Measurements from ENCODE around the gene CYP2W1. TPM values are rescaled to one million over a fixed set of nuclear protein-coding genes. Genes with fewer than 3 reads are reported as not detected.
A peak's percentile ranks its signal among the peaks of the same experiment; 100 is the strongest.

The CYP2W1 gene
- polyA plus RNA-seq, 3 donors from 2014 or later, result not detected

GRCh38 chr7:966291-967069 lies 16.5 kb upstream of the CYP2W1 start:
- Mint-ChIP-seq H3K27me3 (ENCODE audit: low read depth in 3 of 3) (peaks cover 5 to 14% (median 10%) of the 10 kb centered on the region in 3 donors), H3K27ac (peak overlapping the region in 4 of 6 donors; percentile 26 to 77 (median 41)), H3K9me3 (no peaks in the 10 kb centered on the region), H3K4me3 (no peak overlapping the region), H3K36me3 (peaks cover 10 to 16% (median 15%) of the 10 kb centered on the region in 3 donors), H3K4me1 (peaks cover 20 to 33% of the 10 kb centered on the region in 2 donors)
- DNase-seq, result no peak

DNA sequence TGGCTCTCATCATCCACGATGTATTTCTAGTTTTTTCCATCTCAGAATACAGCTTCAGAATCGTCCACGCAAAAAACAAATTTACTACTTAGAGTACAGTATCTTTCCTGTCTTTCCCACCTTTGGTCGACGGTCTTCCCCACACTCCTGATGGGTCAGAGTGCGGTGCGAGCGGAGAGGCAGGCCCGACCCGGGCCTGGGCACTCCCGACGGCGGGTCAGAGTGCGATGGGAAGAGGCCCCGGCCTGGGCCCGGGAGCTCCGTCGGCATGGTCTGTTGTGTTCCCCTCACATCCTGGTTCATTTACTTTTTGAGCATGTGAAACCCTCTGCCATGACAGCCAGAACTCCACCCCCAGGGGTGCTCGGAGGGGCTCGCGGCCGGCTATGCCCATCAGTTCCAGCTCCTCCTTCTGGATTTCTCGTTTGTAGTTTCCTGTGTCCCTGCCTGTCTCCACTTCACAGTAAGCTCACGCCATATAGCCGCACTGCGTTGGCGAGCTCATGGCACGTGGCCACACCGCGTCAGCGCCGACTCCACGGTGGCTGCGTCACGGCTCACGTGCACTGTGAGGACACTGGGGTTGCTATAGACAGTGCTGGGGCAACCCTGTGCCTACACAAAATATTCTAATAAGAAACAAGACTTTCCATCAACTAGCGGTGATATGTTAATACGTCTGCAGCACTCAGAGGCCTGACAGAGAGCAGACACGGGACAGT lies 15.5 kb upstream of the CYP2W1 start:
- Mint-ChIP-seq H3K9me3 (no peaks in the 10 kb centered on the region), H3K4me1 (peaks cover 26 to 42% of the 10 kb centered on the region in 2 donors), H3K27ac (no peak overlapping the region), H3K36me3 (peaks cover 15 to 17% (median 15%) of the 10 kb centered on the region in 3 donors), H3K4me3 (no peak overlapping the region), H3K27me3 (ENCODE audit: low read depth in 3 of 3) (peaks cover 5 to 14% (median 7%) of the 10 kb centered on the region in 3 donors)
- DNase-seq, result no peak

DNA sequence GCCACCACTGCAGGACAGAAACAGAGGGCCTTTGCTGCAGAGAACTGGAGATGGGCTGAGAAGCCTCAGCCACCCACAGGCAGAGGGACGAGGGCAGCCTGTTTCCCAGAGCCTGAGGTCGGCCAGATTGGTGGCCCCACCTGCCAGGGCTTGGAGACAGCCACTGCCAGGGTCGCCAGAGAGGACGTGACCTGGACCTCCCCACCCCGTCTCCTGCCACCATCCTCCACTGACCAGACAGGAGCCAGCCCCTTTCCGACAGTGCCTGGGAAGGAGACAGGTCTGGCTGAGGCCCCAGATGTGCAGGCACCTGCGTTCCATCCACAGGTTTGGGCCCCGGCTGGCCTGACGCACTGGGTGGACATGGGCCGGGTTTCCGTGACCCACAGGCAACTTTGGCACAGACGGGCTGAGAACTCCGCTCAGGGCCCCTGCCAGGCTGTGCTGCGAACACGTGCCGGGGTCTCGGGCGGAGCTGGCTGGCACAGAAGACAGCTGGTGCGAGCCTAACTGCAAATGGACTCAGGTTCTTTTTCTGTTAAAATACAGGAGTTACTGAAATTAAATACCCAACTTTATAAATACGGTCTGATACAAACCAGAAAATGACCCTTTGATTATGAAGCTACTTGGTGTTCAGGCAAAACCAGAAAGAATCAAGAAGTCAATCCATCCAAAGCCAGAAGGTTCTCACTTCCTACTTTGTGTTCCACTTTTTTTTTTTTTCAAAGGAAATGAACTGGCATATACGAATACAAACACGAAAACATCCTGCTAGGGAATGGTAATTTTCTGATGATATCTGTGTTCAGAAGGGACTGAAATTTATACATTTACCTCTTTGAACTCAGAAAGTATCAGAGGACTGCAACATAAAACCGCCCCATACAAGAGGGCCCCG lies 14.5 kb upstream of the CYP2W1 start:
- DNase-seq, result no peak
- H3K4me1 Mint-ChIP-seq, result peaks cover 34 to 50% of the 10 kb centered on the region in 2 donors
- H3K27ac Mint-ChIP-seq, result no peak overlapping the region
- no peaks in the 10 kb centered on the region for H3K9me3 Mint-ChIP-seq
- peaks cover 5 to 13% (median 7%) of the 10 kb centered on the region in 3 donors for H3K27me3 Mint-ChIP-seq (ENCODE audit: low read depth in 3 of 3)
- H3K36me3 Mint-ChIP-seq, result peaks cover 15 to 20% (median 17%) of the 10 kb centered on the region in 3 donors
- no peak overlapping the region for H3K4me3 Mint-ChIP-seq

DNA sequence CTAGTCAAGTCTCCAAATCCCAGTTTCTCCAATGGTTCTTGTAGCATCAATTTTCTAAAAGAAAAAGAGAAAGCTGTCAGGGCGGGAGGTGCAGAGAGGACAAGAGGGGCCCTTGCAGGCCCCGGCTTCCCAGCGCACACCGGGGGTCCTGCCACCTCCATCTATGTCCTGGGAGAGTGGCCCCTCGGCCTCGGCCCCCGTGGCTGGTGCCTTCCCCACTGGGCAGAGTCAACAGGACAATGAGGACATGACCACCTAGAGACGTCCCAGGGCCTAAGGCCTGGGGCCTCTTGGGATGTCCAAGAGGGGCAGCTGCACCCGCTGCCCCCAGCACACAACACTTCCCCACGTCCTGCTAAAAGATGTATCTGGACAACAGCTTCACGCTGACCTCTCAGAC lies 13.6 kb upstream of the CYP2W1 start:
- no peak overlapping the region for H3K4me3 Mint-ChIP-seq
- no peaks in the 10 kb centered on the region for H3K9me3 Mint-ChIP-seq
- H3K27ac Mint-ChIP-seq, result no peak overlapping the region
- H3K4me1 Mint-ChIP-seq, result peaks cover 34 to 50% of the 10 kb centered on the region in 2 donors
- H3K27me3 Mint-ChIP-seq (ENCODE audit: low read depth in 3 of 3), result peaks cover 3 to 10% (median 7%) of the 10 kb centered on the region in 3 donors
- H3K36me3 Mint-ChIP-seq, result peaks cover 15 to 20% (median 17%) of the 10 kb centered on the region in 3 donors
- no peak for DNase-seq

DNA sequence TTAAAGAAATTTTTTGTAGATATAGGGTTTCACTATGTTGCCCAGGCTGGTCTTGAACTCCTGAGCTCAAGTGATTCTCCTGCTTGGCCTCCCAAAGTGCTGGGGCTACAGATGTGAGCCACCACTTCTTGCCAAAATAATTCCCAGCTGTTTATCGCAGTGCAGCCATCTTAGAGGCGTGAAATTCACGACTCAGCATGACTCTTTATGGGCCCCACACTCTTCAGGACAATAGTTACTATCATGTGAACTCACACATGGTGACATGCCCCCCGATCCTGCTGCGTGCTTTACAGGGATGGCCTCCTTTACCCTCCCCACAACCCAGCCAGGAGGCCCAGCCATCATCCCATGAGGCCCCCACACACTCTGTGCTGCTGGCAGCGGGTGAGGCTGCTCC lies 12.2 kb upstream of the CYP2W1 start:
- peak overlapping the region in 1 of 6 donors; percentile 55 for H3K27ac Mint-ChIP-seq
- no peaks in the 10 kb centered on the region for H3K9me3 Mint-ChIP-seq
- no peak for DNase-seq
- H3K4me1 Mint-ChIP-seq, result peaks cover 37 to 44% of the 10 kb centered on the region in 2 donors
- H3K36me3 Mint-ChIP-seq, result peaks cover 15 to 20% (median 17%) of the 10 kb centered on the region in 3 donors
- H3K27me3 Mint-ChIP-seq (ENCODE audit: low read depth in 3 of 3), result peaks cover 6 to 12% (median 7%) of the 10 kb centered on the region in 3 donors
- no peak overlapping the region for H3K4me3 Mint-ChIP-seq

DNA sequence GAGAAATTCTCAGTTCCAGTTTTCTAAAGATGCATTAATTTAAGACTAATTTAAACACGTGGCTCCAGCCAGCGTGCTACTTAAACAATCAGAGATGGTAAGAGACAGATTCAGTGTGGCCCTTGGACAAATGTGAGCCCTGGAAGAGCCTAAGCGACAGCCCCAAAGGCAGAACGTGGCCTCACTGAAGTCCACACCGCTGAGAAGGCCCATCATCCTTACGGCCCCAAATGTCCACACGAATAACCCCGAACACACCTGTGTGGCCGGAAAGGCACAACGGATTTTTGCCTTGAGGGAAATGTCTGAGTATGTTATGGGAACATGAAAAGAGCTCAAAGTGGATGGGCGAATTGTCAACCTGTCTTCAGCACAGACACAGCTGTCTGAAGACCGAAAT lies 10.9 kb upstream of the CYP2W1 start:
- H3K4me3 Mint-ChIP-seq, result peak overlapping the region in 1 of 5 donors; percentile 21
- peaks cover 6 to 12% (median 7%) of the 10 kb centered on the region in 3 donors for H3K27me3 Mint-ChIP-seq (ENCODE audit: low read depth in 3 of 3)
- peaks cover 35 to 37% of the 10 kb centered on the region in 2 donors for H3K4me1 Mint-ChIP-seq
- H3K9me3 Mint-ChIP-seq, result no peaks in the 10 kb centered on the region
- H3K36me3 Mint-ChIP-seq, result peaks cover 15 to 18% (median 17%) of the 10 kb centered on the region in 3 donors
- DNase-seq, result no peak
- H3K27ac Mint-ChIP-seq, result peak overlapping the region in 1 of 6 donors; percentile 62

- H3K4me3 Mint-ChIP-seq, result peak overlapping the region; percentile 7 to 71 (median 40)
- peak overlapping the region in 1 of 6 donors; percentile 76 for H3K27ac Mint-ChIP-seq
- peaks cover 35 to 37% of the 10 kb centered on the region in 2 donors for H3K4me1 Mint-ChIP-seq
- H3K9me3 Mint-ChIP-seq, result no peaks in the 10 kb centered on the region
- no peak for DNase-seq
- H3K27me3 Mint-ChIP-seq (ENCODE audit: low read depth in 3 of 3), result peaks cover 2 to 10% (median 3%) of the 10 kb centered on the region in 3 donors
- peaks cover 8 to 15% (median 13%) of the 10 kb centered on the region in 3 donors for H3K36me3 Mint-ChIP-seq
These were observed 10.2 kb upstream of the CYP2W1 start for GRCh38 chr7:972676-973309.

DNA sequence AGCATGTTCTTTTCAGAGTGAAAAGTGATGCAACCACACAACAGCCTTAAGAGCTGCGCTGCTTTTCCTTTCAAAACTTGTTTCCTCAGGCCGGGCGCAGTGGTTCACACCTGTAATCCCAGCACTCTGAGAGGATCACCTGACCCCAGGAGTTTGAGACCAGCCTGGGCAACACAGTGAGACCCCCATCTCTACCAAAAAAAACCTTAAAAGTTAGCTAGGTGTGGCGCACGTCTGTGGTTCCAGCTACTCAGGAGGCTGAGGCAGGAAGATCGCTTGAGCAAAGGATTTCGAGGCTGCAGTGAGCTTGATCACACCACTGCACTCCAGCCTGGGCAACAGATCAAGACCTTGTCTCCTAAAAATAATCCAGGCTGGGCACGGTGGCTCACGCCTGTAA lies 9.7 kb upstream of the CYP2W1 start:
- no peak for DNase-seq
- H3K27me3 Mint-ChIP-seq (ENCODE audit: low read depth in 3 of 3), result peaks cover 2 to 9% (median 3%) of the 10 kb centered on the region in 3 donors
- H3K27ac Mint-ChIP-seq, result peak overlapping the region in 2 of 6 donors; percentile 29 to 76
- peaks cover 5 to 12% (median 10%) of the 10 kb centered on the region in 3 donors for H3K36me3 Mint-ChIP-seq
- H3K4me3 Mint-ChIP-seq, result peak overlapping the region; percentile 7 to 71 (median 40)
- H3K9me3 Mint-ChIP-seq, result no peaks in the 10 kb centered on the region
- peaks cover 35 to 37% of the 10 kb centered on the region in 2 donors for H3K4me1 Mint-ChIP-seq

GRCh38 chr7:974172-974571 lies 8.8 kb upstream of the CYP2W1 start:
- Mint-ChIP-seq H3K9me3 (no peaks in the 10 kb centered on the region), H3K4me3 (peak overlapping the region; percentile 89 to 92 (median 91)), H3K27ac (peak overlapping the region; percentile 90 to 97 (median 94)), H3K4me1 (peaks cover 35 to 37% of the 10 kb centered on the region in 2 donors), H3K36me3 (peaks cover 5 to 12% (median 10%) of the 10 kb centered on the region in 3 donors), H3K27me3 (ENCODE audit: low read depth in 3 of 3) (peaks cover 2 to 9% (median 3%) of the 10 kb centered on the region in 3 donors)
- peak in 2 of 3 donors; percentile 16 to 36 for DNase-seq

- Mint-ChIP-seq H3K27me3 (ENCODE audit: low read depth in 3 of 3) (peaks cover 2 to 9% (median 3%) of the 10 kb centered on the region in 3 donors), H3K36me3 (peaks cover 5 to 12% (median 10%) of the 10 kb centered on the region in 3 donors), H3K27ac (peak within 1 kb of the TSS; percentile 90 to 97 (median 94)), H3K9me3 (no peaks in the 10 kb centered on the region), H3K4me1 (peaks cover 35 to 37% of the 10 kb centered on the region in 2 donors), H3K4me3 (peak within 1 kb of the TSS; percentile 89 to 92 (median 91))
- peak; percentile 85 to 90 (median 88) for DNase-seq
These were observed 7.9 kb upstream of the CYP2W1 start, which contains the start of gene COX19 for GRCh38 chr7:974820-975681. COX19 (minus strand) TSS chr7:975549; CDS start chr7:975509, 40 bp downstream.

- peaks cover 2 to 9% (median 3%) of the 10 kb centered on the region in 3 donors for H3K27me3 Mint-ChIP-seq (ENCODE audit: low read depth in 3 of 3)
- peak overlapping the region; percentile 41 to 91 (median 89) for H3K4me3 Mint-ChIP-seq
- no peak for DNase-seq
- no peaks in the 10 kb centered on the region for H3K9me3 Mint-ChIP-seq
- peaks cover 3 to 11% (median 8%) of the 10 kb centered on the region in 3 donors for H3K36me3 Mint-ChIP-seq
- H3K27ac Mint-ChIP-seq, result peak overlapping the region in 3 of 6 donors; percentile 85 to 90 (median 89)
- peaks cover 33 to 35% of the 10 kb centered on the region in 2 donors for H3K4me1 Mint-ChIP-seq
These were observed 7.1 kb upstream of the CYP2W1 start for GRCh38 chr7:975702-976473.
